ENCODE measurements around the gene NCAM1. TPM values are rescaled to one million over a fixed set of nuclear protein-coding genes. Genes with fewer than 3 reads are reported as not detected.

Gene NCAM1
- total RNA-seq, 1 experiment from 2014 or later: 0.95 TPM

GRCh38 chr11:113243696-113244095 lies 282.5 kb downstream of the NCAM1 start:
- intact Hi-C loops (cut with micrococcal nuclease; ENCODE audit: unreplicated experiment): no loop called here
- no peak overlapping the region for H3K4me3 Mint-ChIP-seq (ENCODE audit: unreplicated experiment)
- TF ChIP-seq CTCF (IDR thresholded peaks at IDR 0.05; ENCODE audit: insufficient read depth in 1 of 2, low read depth in 1 of 2, low read length in 1 of 2, severe bottlenecking in 1 of 2, unreplicated experiment in 1 of 2): no peak
- no peak for DNase-seq
- no peaks in the 10 kb centered on the region for H3K36me3 ChIP-seq (ENCODE audit: control insufficient read depth, insufficient read depth, low read length)
- no TSS peak for BruUV-seq (replicated peaks)
- CTCF ChIA-PET: no interaction called here
- no peak overlapping the region for H3K27ac Mint-ChIP-seq (ENCODE audit: unreplicated experiment)
- no peaks in the 10 kb centered on the region for H3K4me1 Mint-ChIP-seq (ENCODE audit: low read depth, unreplicated experiment)
- no peaks in the 10 kb centered on the region for H3K9me3 ChIP-seq
- no peak overlapping the region for H3K4me3 ChIP-seq (ENCODE audit: low read depth, low read length)
- H3K27me3 ChIP-seq (replicated peaks; ENCODE audit: control insufficient read depth, insufficient read depth, low read length): peaks cover 14% of the 10 kb centered on the region
- POLR2A ChIA-PET: no interaction called here
- no peaks in the 10 kb centered on the region for H3K4me1 ChIP-seq
- H3K36me3 Mint-ChIP-seq (ENCODE audit: insufficient read depth, unreplicated experiment): no peaks in the 10 kb centered on the region
- no peaks in the 10 kb centered on the region for H3K9me3 Mint-ChIP-seq (ENCODE audit: unreplicated experiment)
- peaks cover 46% of the 10 kb centered on the region for H3K27me3 Mint-ChIP-seq (ENCODE audit: insufficient read depth, unreplicated experiment)

GRCh38 chr11:113245216-113245615 lies 284.0 kb downstream of the NCAM1 start:
- H3K9me3 ChIP-seq: no peaks in the 10 kb centered on the region
- no peaks in the 10 kb centered on the region for H3K4me1 ChIP-seq
- Mint-ChIP-seq H3K36me3 (ENCODE audit: insufficient read depth, unreplicated experiment) (no peaks in the 10 kb centered on the region), H3K4me3 (ENCODE audit: unreplicated experiment) (no peak overlapping the region), H3K27ac (ENCODE audit: unreplicated experiment) (no peak overlapping the region), H3K9me3 (ENCODE audit: unreplicated experiment) (no peaks in the 10 kb centered on the region), H3K27me3 (ENCODE audit: insufficient read depth, unreplicated experiment) (peaks cover 49% of the 10 kb centered on the region), H3K4me1 (ENCODE audit: low read depth, unreplicated experiment) (no peaks in the 10 kb centered on the region)
- ChIA-PET CTCF (no interaction called here), POLR2A (no interaction called here)
- no peak for DNase-seq
- peaks cover 16% of the 10 kb centered on the region for H3K27me3 ChIP-seq (replicated peaks; ENCODE audit: control insufficient read depth, insufficient read depth, low read length)
- intact Hi-C loops (cut with micrococcal nuclease; ENCODE audit: unreplicated experiment): no loop called here
- no peaks in the 10 kb centered on the region for H3K36me3 ChIP-seq (ENCODE audit: control insufficient read depth, insufficient read depth, low read length)
- no peak for TF ChIP-seq CTCF (IDR thresholded peaks at IDR 0.05; ENCODE audit: insufficient read depth in 1 of 2, low read depth in 1 of 2, low read length in 1 of 2, severe bottlenecking in 1 of 2, unreplicated experiment in 1 of 2)
- no TSS peak for BruUV-seq (replicated peaks)
- H3K4me3 ChIP-seq (ENCODE audit: low read depth, low read length): no peak overlapping the region

GRCh38 chr11:113247221-113247620 lies 286.0 kb downstream of the NCAM1 start:
- no peak overlapping the region for H3K27ac Mint-ChIP-seq (ENCODE audit: unreplicated experiment)
- H3K4me1 ChIP-seq: no peaks in the 10 kb centered on the region
- no peaks in the 10 kb centered on the region for H3K36me3 Mint-ChIP-seq (ENCODE audit: insufficient read depth, unreplicated experiment)
- H3K36me3 ChIP-seq (ENCODE audit: control insufficient read depth, insufficient read depth, low read length): no peaks in the 10 kb centered on the region
- intact Hi-C loops (cut with micrococcal nuclease; ENCODE audit: unreplicated experiment): no loop called here
- DNase-seq: no peak
- H3K4me3 ChIP-seq (ENCODE audit: low read depth, low read length): no peak overlapping the region
- no peaks in the 10 kb centered on the region for H3K9me3 ChIP-seq
- H3K4me3 Mint-ChIP-seq (ENCODE audit: unreplicated experiment): no peak overlapping the region
- no peaks in the 10 kb centered on the region for H3K4me1 Mint-ChIP-seq (ENCODE audit: low read depth, unreplicated experiment)
- no TSS peak for BruUV-seq (replicated peaks)
- no peak for TF ChIP-seq CTCF (IDR thresholded peaks at IDR 0.05; ENCODE audit: insufficient read depth in 1 of 2, low read depth in 1 of 2, low read length in 1 of 2, severe bottlenecking in 1 of 2, unreplicated experiment in 1 of 2)
- H3K9me3 Mint-ChIP-seq (ENCODE audit: unreplicated experiment): no peaks in the 10 kb centered on the region
- H3K27me3 ChIP-seq (replicated peaks; ENCODE audit: control insufficient read depth, insufficient read depth, low read length): peaks cover 10% of the 10 kb centered on the region; the same call in 1 of the 2 replicates
- POLR2A ChIA-PET: no interaction called here
- H3K27me3 Mint-ChIP-seq (ENCODE audit: insufficient read depth, unreplicated experiment): peaks cover 49% of the 10 kb centered on the region
- CTCF ChIA-PET: interaction anchor here (1.2 kb wide), 1 partner anchor 659 kb away, joined by 3 read pairs; no protein-coding TSS in a partner anchor
